Activated CD4-positive, alpha-beta T cell treated with anti-CD3 and anti-CD28 coated beads, Interleukin-2, Interleukin-6, amounts not matched to agents 100 ng/mL and 50 ng/mL, durations not matched to agents 16 hours and 8 hours (primary cell): ENCODE results near the gene LRRC3C.

ENCODE experiments used
- DNase-seq: peaks from one replicate; pipeline ENCODE4 v3.0.0-alpha.2; 2020

The LRRC3C gene

GRCh38 chr17:39980351-39981206 lies 53.0 kb downstream of the LRRC3C start, which contains the start of gene PSMD3:
PSMD3 (plus strand) TSS chr17:39980807; CDS start chr17:39980971, 164 bp downstream.
- peak; percentile 99 for DNase-seq

GRCh38 chr17:39981207-39981741 lies 53.7 kb downstream of the LRRC3C start:
- DNase-seq: no peak

- DNase-seq: no peak
Observed at GRCh38 chr17:39981766-39982375, 54.3 kb downstream of the LRRC3C start.

- DNase-seq: no peak
Observed at GRCh38 chr17:39988206-39988810, 60.8 kb downstream of the LRRC3C start.

GRCh38 chr17:39994448-39994847 lies 66.9 kb downstream of the LRRC3C start:
- DNase-seq: no peak
